Mammary epithelial cell (primary cell): Measurements from ENCODE around the gene NKD1.

Experiments
- CTCF ChIP-seq, 2 donors: IDR thresholded peaks in 1 of 2; conservative IDR thresholded peaks in 1 of 2; 2 replicates each; pipeline ENCODE4 v1.5.1; 2011 to 2012; ENCODE audit warnings: inconsistent platforms in 2 of 2, low read length in 2 of 2, mild to moderate bottlenecking in 2 of 2, control low read depth in 1 of 2, low read depth in 1 of 2; ENCODE audit not compliant: insufficient read depth in 1 of 2; ENCODE audit errors: extremely low read depth in 1 of 2
- EZH2 ChIP-seq: IDR thresholded peaks from 2 replicates; pipeline ENCODE4 v1.6.1; 2012; ENCODE audit warnings: low read length, inconsistent platforms, borderline replicate concordance

GRCh38 chr16:50555269-50555875, 7.2 kb downstream of the NKD1 start:
- TF ChIP-seq CTCF (conservative IDR thresholded peaks at IDR 0.05 in 1 of 2, IDR thresholded peaks at IDR 0.05 in 1 of 2; ENCODE audit: extremely low read depth in 1 of 2, insufficient read depth in 1 of 2, low read depth in 1 of 2, low read length in 2 of 2) (no peak), EZH2 (no peak)
